HG03521 (cell line): Measurements from ENCODE around the gene AHCY.
"Not testable (repeated sequence)": the region's sequence is repeated elsewhere in the genome, so short reads cannot be mapped to it uniquely, and the experiment has no call there.

ENCODE experiments used
- ATAC-seq: cut with Tn5 transposase; IDR thresholded peaks from one replicate; pipeline ENCODE4 v1.9.1; 2021; ENCODE audit warnings: mild to moderate bottlenecking, moderate library complexity; ENCODE audit not compliant: unreplicated experiment

AHCY gene

DNA sequence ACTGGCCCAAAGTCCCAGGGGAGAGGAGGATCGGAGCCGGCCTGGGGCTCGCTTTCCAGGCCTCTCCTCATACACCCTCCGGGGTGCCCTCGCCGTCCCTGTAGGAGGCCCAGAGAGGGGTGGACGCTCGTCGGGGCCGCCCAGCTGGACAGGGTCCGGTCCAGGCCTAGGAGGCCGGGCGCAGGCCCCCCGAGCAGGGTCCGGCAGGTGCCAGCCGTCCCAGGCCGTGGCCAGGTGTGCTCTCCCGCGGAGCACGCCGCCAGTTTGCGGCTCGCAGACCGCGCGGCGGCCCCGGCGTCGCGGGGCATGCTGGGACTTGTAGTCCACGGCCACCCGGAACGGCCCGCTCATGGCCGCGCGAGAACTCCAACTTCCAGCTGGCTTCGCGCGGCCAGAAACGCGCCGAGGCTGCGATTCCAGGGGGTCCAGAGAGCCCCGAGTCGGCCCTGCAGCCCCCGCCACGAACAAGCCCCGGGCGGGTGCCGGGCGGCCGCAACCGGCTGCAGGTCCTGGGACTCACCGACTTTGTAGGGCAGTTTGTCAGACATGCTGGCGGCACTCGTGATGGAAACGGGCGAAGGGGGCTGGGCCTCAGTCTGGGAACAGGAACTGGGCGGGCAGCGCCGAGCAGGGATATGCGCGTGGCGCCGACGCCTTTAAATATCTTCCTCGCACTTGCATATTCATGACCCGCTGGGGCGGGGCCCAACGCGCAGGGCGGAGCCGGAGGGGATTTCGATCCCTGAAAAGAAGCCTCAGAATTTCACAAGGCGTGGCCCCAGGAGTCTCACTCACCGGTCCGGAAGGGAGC, at the start of gene AHCY:
Gene AHCY (minus strand): TSS at position 633 of the 811 bp plus-strand sequence. CDS start 85 bp downstream, at position 548.
- ATAC-seq = peak; percentile 82

DNA sequence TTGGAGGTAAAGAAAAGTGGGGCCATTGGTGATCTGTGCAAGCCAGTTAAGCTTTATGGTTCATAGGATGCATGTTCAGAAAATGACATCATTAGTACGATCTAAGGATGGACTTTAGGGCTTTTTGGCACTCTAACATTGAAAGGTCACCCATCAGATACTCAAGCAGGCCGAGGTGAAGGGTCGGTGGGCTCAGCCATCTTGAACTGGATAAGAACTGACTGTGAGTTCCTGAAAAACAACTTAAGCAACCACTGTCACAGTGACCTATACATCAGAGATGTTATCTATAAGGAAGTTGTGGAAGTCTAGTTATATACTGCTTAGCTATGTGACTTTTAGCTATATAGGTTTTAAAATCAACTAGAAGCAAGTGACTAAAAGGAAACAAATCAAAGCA, 46.9 kb upstream of the AHCY start:
- ATAC-seq = no peak

DNA sequence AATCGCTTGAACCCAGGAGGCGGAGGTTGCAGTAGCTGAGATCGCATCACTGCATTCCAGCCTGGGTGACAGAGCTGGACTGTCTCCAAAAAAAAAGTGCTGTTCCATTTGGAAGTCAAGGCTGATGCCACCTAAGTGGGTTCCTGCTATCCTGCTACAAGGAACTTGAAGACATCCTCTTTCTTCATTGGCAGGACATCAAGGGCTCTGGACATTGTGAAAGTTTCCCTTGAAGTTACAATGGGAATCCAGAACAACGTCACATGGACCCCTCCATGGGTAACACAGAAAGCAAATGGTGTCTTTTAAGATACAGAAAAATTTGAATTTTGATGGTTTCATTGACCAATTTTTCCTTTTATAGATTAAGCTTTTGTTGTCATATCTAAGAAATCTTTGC, 44.4 kb upstream of the AHCY start:
- ATAC-seq = no peak

DNA sequence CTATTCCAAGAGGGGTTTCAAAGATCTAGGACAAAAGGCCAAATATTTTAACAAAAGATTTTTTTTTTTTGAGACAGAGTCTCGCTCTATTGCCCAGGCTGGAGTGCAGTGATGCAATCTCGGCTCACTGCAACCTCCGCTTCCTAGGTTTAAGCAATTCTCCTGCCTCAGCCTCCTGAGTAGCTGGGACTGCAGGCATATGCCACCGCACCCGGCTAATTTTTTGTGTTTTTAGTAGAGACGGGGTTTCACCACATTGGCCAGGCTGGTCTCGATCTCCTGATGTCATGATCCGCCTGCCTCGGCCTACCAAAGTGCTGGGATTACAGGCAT, 43.3 kb upstream of the AHCY start:
- not testable (repeated sequence) for ATAC-seq

DNA sequence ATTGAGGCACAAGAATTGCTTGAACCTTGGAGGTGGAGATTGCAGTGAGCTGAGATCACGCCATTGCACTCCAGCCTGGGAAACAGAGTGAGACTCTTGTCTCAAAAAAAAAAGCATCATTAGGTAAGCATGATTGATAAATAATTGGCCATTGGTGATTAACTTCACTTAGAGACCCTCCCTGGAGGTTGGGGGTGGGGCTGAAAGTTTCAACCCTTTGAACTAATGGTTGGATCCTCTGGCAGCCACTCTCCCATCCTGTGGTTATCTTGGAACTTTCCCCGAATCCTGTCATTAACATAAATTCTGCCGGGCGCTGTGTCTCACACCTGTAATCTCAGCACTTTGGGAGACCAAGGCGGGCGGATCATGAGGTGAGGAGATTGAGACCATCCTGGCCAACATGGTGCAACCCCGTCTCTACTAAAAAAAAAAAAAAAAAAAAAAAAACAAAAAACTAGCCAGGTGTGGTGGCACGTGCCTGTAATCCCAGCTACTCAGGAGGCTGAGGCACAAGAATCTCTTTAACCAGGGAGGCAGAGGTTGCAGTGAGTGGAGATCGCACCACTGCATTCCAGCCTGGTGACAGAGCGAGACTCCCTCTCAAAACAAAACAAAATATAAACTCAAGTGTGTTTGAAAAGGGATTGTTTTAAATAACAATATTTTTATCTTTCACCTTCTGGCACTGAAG, 42.8 kb upstream of the AHCY start:
- not testable (repeated sequence) for ATAC-seq

DNA sequence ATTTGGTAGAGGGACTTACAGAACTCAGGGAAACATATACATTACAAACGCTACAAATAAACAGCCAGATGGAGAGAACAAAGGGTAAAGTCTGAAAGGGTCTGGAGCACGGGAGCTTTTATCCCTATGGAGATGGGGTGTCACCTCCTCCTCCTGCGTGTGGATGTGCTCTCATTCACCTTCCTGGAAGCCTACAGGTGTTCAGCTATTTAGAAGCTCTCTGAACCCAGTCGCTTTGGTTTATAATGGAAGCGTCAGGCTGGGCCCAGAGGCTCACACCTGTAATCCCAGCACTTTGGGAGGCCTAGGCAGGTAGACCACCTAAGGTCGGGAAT, 42.2 kb upstream of the AHCY start:
- no peak for ATAC-seq

DNA sequence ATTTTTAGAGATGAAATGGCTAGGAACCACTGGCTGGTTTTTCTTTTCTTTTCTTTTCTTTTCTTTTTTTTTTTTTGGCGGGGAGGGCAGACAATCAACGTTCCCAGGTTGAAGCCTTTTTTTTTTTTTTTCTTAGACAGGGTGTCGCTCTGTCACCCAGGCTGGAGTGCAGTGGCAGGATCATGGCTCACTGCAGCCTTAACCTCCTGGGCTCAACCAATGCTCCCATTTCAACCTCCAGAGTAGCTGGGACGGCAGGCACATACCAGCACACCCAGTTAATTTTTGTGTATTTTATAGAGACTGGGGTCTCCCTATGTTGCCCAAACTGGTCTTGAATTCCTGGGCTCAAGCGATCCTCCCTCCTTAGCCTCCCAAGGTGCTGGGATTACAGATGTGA, 41.1 kb upstream of the AHCY start:
- ATAC-seq = no peak

DNA sequence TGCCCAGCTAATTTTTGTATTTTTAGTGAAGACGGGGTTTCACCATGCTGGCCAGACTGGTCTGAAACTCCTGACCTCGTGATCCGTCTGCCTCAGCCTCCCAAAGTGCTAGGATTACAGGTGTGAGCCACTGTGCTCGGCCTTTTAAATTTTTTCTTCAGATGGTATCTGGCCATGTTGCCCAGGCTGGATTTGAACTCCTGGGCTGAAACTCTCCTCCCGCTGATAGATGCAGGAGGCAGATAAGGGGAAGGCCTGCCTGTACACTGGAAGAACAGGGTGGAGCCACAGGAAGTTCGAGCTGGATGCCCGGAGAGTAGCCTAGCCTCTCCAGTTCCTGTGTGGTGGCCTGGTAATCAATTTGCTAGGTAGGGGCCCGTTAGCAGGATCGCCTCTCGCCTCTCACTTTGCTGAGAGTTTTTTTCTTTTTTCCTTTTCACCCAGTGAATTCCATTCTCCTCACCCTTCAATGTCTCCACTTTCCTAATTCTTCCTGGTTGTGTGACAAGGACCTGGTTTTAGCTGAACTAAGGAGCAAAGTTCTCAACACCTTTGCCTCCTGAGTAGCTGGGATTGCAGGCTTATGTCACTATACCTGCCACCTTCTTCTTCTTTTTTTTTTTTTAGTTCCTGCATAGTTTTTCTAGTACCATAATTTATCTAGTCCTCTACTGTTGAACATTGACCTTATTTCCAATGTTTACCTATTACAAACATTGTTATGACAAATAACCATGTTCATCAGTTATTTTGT, 40.5 kb upstream of the AHCY start:
- ATAC-seq = no peak

DNA sequence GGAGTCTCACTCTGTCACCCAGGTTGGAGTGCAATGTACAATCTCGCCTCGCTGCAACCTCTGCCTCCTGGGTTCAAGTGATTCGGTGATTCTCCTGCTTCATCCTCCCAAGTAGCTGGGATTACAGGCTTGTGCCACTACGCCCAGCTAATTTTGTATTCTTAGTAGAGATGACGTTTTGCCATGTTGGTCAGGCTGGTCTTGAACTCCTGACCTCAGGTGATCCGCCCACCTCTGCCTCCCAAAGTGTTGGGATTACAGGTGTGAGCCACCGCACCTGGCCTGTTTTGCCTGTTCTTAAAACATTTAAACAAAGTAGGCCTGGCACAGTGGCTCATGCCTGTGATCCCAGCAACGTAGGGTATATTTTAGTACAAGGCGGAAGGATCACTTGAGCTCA, 38.0 kb upstream of the AHCY start:
- ATAC-seq = not testable (repeated sequence)

DNA sequence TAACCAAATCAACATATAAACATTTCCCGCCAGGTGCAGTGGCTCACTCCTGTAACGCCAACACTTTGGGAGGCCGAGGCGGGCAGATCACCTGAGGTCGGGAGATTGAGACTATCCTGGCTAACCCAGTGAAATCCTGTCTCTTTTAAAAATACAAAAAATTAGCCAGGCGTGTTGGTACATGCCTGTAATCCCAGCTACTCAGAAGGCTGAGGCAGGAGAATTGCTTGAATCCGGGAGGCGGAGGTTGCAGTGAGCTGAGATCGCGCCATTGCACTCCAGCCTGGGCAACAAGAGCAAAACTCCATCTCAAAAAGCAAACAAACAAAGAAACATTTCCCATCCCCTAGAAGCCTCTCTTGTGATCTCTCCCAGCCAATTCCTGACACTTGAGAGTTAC, 37.6 kb upstream of the AHCY start:
- ATAC-seq = not testable (repeated sequence)

DNA sequence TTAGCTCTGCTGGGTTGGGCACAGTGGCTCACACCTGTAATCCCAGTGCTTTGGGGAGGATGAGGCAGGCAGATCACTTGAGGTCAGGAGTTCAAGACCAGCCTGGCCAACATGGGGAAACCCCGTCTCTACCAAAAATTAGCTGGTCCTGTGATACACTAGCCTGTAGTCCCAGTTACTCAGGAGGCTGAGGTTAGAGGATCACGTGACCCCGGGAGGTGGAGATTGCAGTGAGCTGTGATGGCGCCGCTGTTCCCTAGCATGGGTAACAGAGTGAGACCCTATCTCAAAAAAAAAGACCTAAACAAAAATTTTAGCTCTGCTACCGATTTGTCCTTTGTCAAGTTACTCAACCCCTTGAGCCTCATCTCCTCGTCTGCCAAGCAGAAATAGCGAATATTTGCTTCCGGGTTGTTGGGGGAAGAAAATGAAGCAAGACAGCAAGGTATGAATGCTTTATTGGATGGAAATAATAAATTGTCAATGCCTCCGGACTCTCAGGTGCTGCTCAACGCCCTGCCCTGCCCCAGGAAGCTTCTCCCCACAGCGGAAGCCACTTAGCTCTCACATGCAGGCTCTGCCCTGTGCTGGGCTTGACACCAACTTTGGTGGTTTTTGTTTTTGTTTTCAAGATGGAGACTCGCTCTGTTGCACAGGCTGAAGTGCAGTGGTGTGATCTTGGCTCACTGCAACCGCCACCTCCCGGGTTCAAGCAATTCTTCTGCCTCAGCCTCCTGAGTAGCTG, 35.0 kb upstream of the AHCY start:
- no peak for ATAC-seq

DNA sequence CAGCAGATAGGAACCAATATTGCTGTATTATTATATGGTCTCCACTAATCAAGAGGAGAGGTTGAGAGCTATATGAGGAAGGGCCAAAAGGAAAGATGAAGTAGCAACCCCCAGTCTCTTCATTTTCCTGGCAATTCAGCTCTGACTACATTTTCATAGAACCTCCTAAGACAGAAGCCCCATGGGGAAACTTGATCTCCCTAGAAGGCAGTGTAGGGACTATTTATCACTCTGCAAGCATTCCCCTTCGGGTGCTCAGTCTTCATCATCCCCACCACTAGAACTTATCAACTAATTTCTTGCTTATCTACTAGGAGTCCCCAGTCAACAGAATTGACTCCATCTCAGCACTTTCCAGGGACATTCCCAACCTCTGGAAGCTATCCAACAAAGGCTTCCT, 34.4 kb upstream of the AHCY start:
- no peak for ATAC-seq

DNA sequence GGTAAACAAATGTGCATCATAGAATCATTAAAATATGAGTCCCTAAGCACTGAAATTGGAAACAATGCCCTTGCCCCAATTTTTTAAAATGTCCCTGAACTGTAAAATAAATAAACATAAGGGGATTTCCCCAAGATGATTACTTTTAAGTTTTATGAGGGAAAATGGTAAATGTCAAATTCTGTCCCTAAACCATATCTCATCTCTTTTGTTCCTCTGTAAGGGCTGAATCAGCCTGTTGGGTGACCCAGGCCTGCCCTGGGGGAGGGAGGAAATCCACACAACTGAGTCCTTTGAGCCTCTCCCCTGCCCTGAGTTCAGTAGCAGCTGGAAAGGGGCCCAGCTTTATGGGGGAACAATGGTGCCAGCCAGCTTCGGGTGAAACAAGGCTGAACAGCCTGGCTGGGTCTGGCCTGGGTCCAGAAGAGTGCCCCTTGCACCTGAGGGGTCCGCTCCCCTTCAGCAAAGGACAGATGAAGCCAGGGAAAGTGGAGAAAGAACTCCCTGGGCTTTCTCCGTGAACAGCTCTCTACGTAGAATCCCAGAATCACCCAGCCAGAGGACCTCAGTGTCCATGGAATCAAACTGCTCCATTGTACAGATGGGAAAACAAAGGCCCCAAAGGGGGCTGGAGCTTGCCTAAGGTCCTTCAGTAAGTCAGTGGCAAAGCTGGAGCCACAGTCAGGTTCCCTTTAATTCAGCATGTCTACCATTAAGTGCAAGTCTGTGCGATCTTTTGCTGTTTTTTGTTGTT, 31.7 kb upstream of the AHCY start:
- no peak for ATAC-seq

DNA sequence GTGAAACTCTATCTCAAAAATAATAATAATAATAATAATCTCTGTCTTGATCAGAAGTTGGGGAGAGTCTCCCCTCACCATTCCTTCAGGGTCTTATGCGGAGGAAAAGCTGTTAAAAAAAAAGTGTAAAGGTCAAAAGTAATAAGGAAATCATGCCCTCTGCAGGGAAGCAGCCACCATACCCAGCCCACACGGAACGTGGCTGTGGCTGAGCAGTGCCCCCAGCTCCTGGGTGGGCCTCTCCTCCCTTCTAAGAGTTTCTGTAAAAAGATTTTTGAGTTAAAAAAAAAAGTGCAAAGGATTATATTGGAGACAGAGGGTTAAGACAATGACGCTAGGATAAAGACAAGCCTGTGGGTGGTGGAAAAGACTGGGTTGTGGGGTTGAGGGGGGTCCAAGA, 30.6 kb upstream of the AHCY start:
- ATAC-seq = no peak

DNA sequence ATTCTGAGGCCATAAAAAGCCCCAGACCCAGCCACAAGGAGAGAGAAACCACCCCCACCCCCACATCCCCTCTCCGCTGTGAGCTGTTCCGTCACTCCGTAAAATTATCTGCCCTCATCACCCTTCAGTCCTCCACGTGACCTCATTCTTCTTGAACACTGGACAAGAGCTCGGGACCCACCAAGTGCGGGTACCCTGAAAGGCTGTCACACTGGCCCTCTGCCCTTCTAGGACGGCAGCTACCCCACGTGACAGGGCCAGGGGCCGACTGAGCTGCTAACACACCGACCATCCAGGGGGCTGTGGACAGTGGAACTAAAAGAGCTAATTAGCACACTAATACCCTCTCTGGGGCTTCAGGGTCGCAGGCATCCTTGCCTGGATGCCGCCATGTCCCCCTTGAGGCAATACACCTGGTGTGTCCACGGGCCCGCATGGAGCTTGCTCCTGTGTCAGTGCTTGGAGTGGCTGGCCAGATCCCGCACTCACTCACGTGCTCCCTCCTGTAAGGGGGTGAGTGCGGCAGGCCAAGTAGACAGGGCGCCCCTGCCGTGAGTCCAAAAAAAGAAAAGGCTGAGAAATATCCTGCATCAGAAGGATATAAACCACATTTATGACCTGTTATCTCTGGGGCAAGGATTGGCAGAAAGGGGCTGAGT, 29.2 kb upstream of the AHCY start:
- no peak for ATAC-seq

DNA sequence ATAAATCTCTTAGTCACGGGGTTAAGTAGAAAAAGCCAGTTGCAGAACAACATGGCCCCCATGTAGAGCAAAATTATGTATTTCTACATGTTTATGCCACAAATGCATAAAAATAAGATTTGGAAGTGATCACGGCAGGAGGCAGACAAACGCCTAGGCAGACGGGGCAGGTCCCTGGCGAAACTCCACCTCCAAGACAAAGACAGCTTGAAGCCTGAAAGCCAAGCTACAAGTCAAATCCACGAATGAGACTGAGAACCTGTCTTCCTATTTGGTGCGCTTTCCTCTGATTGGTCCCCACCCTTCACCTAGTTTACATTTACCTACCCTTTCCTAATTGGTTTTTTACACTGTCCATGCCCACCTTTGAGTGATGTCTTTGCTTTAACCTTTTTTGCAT, 28.7 kb upstream of the AHCY start:
- ATAC-seq = no peak

DNA sequence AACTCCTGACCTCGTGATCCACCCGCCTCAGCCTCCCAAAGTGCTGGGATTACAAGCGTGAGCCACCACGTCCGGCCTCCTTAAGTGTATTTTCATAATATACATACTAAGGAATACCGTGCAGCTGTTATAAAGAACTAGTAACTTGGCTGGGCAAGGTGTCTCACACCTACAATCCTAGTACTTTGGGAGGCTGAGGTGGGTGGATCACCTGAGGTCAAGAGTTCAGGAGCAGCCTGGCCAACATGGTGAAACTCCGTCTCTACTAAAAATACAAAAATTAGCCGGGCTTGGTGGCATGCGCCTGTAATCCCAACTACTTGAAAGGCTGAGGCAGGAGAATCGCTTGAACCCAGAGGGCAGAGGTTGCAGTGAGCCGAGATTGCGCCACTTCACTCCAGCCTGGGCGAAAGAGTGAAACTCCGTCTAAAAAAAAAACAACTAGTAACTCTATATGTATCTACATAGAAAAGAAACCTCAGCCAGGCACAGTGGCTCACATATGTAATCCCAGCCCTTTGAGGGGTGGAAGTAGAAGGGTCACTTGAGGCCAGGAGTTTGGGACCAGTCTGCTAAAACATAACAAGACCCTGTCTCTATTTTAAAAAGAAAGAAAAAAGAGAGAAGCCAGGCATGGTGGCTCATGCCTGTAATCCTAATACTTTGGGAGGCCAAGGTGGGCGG, 27.8 kb upstream of the AHCY start:
- not testable (repeated sequence) for ATAC-seq

DNA sequence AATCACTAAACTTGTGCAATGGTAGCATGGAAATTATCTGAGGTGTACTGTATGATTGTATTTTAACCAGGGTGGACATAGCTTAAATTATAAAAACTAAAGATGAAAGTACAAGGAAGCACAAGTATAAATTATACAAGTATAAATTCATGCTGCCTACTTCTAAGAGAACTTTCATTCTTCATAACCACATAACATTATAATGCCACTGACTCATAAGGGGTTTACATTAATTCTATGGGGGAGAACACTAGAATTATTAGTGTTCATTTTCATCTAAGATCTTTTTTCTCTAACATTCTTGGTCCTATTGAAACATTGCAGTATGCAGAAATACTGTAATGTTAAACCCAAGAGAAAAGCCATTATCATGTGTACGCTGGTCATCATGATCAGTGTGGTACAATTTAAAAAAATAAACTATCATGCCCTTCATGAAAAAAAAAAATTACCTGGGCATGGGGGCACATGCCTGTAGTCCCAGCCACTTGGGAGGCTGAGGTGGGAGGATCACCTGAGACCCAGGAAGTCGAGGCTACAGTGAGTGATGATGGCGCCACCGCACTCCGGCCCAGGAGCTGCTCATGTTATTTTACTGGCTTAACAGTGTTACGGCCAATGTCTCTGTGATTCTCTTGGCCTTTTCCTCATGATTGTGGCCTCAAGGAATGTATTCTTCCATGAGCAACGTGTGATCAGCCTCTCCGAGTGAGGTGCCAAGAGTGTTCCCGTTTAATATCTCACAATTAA, 25.9 kb upstream of the AHCY start:
- ATAC-seq = no peak

DNA sequence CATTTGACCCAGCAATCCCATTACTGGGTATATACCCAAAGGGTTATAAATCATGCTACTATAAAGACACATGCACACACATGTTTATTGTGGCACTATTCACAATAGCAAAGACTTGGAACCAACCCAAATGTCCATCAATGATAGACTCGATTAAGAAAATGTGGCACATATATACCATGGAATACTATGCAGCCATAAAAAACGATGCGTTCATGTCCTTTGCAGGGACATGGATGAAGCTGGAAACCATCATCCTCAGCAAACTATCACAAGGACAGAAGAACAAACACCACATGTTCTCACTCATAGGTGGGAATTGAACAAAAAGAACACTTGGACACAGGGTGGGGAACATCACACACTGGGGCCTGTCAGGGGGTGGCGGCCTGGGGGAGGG, 25.1 kb upstream of the AHCY start:
- not testable (repeated sequence) for ATAC-seq
